ENCODE data around the gene ALPG. TPM values are rescaled to one million over a fixed set of nuclear protein-coding genes. Genes with fewer than 3 reads are reported as not detected.

The ALPG gene
- total RNA-seq, 1 experiment from 2014 or later = 0.10 TPM

DNA sequence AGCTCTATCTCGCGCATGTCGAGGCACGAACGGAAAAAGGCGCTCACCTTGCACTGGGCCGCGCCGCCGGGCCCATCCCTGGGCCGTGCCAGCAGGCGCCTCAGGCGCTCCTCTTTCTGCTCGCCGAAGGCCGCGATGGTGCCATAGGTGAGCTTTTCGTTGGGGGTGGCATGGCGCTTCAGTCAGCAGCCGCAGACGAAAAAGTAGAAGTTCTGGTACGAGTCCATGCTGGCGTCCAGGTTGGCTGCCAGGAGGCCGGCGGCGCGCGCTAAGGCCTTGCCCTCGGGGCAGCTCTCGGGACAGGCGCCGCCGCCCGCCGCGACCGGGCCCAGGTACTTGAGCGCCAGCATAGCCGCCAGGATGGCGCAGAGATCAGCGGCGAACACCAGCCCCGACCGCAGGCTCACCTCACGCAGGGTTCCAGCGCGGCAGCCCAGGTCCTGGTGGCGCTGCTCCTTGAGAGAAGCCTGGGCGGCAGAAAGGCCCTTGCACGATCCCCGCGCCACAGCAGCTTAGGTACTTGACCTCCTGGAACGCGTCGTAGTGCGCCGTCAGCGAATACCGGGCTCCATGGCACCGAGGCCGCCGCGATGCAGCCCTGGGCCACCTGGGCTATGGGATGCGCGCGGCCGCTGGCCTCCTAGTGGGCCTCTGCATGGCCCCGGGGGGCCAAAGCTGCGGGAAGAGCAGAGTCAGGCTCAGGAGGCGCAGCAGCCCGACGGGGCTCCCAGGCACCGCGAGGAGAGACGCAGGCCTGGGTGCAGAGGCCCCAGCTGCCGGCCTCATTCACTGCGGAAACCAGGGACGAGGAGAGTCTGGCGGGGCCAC lies 12.8 kb downstream of the ALPG start:
- intact Hi-C loops (cut with micrococcal nuclease) = no loop called here
- Histone ChIP-seq H3K9me3 (ENCODE audit: control insufficient read depth in 1 of 2, insufficient read depth in 1 of 2, low read depth in 1 of 2, low read length in 2 of 2) (no peaks in the 10 kb centered on the region), H3K9me2 (ENCODE audit: insufficient read depth) (no peaks in the 10 kb centered on the region), H2AFZ (ENCODE audit: low read depth, low read length, poor library complexity, severe bottlenecking) (no peak overlapping the region), H3K27ac (ENCODE audit: low read depth, low read length) (no peak overlapping the region), H4K20me1 (ENCODE audit: insufficient read depth) (no peaks in the 10 kb centered on the region), H3K4me2 (ENCODE audit: low read length) (no peak overlapping the region), H3K27me3 (ENCODE audit: insufficient read depth, low read length) (no peaks in the 10 kb centered on the region), H3K36me3 (ENCODE audit: control insufficient read depth in 1 of 2, insufficient read depth in 2 of 2, low read length in 2 of 2) (no peaks in the 10 kb centered on the region), H3K4me1 (ENCODE audit: control insufficient read depth in 1 of 2, insufficient read depth in 2 of 2, low read length in 2 of 2) (peaks cover 5 to 27% of the 10 kb centered on the region in 2 experiments; a peak in 3 of 4 replicates), H3K4me3 (replicated peaks in 1 of 2; ENCODE audit: low read depth in 1 of 2, low read length in 2 of 2) (no peak overlapping the region), H3K9ac (ENCODE audit: low read length) (no peak overlapping the region), H3K79me2 (ENCODE audit: insufficient read depth, low read length) (no peaks in the 10 kb centered on the region)
- no peak for DNase-seq (ENCODE audit: low read depth, low spot score)
- ATAC-seq = no peak
- RAD21 ChIA-PET (ENCODE audit: low non-redundant PET in 1 of 2, low total read pairs in 2 of 2, uncharacterized antibody in 2 of 2, unreplicated experiment in 2 of 2) = no interaction called here
- BruUV-seq (replicated peaks) = no TSS peak
- CTCF ChIA-PET = no interaction called here
- POLR2A ChIA-PET = no interaction called here
- TF ChIP-seq JUND (IDR thresholded peaks at IDR 0.05) = no peak
- TF ChIP-seq CBX3 (IDR thresholded peaks at IDR 0.05; ENCODE audit: low read depth) = no peak
- no peak for TF ChIP-seq CEBPB (IDR thresholded peaks at IDR 0.05; ENCODE audit: low read depth)
- TF ChIP-seq, protein P1, sequence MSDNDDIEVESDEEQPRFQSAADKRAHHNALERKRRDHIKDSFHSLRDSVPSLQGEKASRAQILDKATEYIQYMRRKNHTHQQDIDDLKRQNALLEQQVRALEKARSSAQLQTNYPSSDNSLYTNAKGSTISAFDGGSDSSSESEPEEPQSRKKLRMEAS (IDR thresholded peaks at IDR 0.05) = no peak
- no peak for TF ChIP-seq POLR2A (IDR thresholded peaks at IDR 0.05; ENCODE audit: borderline replicate concordance, extremely low read depth, insufficient read depth, insufficient read length)
- TF ChIP-seq, protein P2, sequence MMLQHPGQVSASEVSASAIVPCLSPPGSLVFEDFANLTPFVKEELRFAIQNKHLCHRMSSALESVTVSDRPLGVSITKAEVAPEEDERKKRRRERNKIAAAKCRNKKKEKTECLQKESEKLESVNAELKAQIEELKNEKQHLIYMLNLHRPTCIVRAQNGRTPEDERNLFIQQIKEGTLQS (IDR thresholded peaks at IDR 0.05) = no peak
- no peak for TF ChIP-seq SRF (IDR thresholded peaks at IDR 0.05; ENCODE audit: low read depth)
- no peak for TF ChIP-seq SP1 (IDR thresholded peaks at IDR 0.05; ENCODE audit: low read depth)
- no peak for TF ChIP-seq POLR2AphosphoS5 (IDR thresholded peaks at IDR 0.05; ENCODE audit: low read depth, low read length)

DNA sequence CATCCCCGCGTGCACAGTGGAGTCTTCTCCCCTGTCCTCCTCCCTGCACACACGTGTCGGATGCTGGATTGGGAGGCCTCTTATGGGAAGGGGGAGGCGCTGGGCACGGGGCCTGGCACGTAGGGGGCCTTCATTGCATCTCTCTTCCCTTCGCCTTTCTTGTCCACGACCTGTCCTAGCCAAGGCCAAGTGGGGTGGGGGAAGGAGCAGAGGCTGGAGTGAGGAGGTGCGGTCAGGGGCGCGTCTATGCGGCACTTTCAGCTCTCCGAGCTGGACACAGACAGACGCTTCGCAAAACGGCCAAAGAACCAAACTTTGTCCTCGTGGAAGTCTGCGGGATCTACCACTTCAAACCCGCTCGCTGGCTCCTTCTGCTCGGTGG lies 13.4 kb downstream of the ALPG start:
- CTCF ChIA-PET = no interaction called here
- Histone ChIP-seq H3K27ac (ENCODE audit: low read depth, low read length) (no peak overlapping the region), H3K9me2 (ENCODE audit: insufficient read depth) (no peaks in the 10 kb centered on the region), H3K9ac (ENCODE audit: low read length) (no peak overlapping the region), H3K4me1 (ENCODE audit: control insufficient read depth in 1 of 2, insufficient read depth in 2 of 2, low read length in 2 of 2) (peaks cover 5 to 27% of the 10 kb centered on the region in 2 experiments; a peak in 3 of 4 replicates), H2AFZ (ENCODE audit: low read depth, low read length, poor library complexity, severe bottlenecking) (no peak overlapping the region), H3K27me3 (ENCODE audit: insufficient read depth, low read length) (no peaks in the 10 kb centered on the region), H4K20me1 (ENCODE audit: insufficient read depth) (no peaks in the 10 kb centered on the region), H3K79me2 (ENCODE audit: insufficient read depth, low read length) (no peaks in the 10 kb centered on the region), H3K36me3 (ENCODE audit: control insufficient read depth in 1 of 2, insufficient read depth in 2 of 2, low read length in 2 of 2) (no peaks in the 10 kb centered on the region), H3K9me3 (ENCODE audit: control insufficient read depth in 1 of 2, insufficient read depth in 1 of 2, low read depth in 1 of 2, low read length in 2 of 2) (no peaks in the 10 kb centered on the region), H3K4me2 (ENCODE audit: low read length) (peak overlapping the region; percentile 83), H3K4me3 (replicated peaks in 1 of 2; ENCODE audit: low read depth in 1 of 2, low read length in 2 of 2) (peak overlapping the region; percentile 51 to 66)
- DNase-seq (ENCODE audit: low read depth, low spot score) (no peak), ATAC-seq (no peak)
- intact Hi-C loops (cut with micrococcal nuclease) = no loop called here
- POLR2A ChIA-PET = no interaction called here
- BruUV-seq (replicated peaks) = no TSS peak
- RAD21 ChIA-PET (ENCODE audit: low non-redundant PET in 1 of 2, low total read pairs in 2 of 2, uncharacterized antibody in 2 of 2, unreplicated experiment in 2 of 2) = no interaction called here
- TF ChIP-seq, protein P2 (IDR thresholded peaks at IDR 0.05) = no peak
- TF ChIP-seq YY1 (IDR thresholded peaks at IDR 0.05; ENCODE audit: extremely low read depth, insufficient replicate concordance, low read depth, low read length) (no peak), FOSL1 (IDR thresholded peaks at IDR 0.05; ENCODE audit: low read depth) (no peak), POLR2AphosphoS5 (IDR thresholded peaks at IDR 0.05; ENCODE audit: low read depth, low read length) (no peak), CBX3 (IDR thresholded peaks at IDR 0.05; ENCODE audit: low read depth) (no peak), REST (IDR thresholded peaks at IDR 0.05; ENCODE audit: low read depth) (no peak), SIN3A (IDR thresholded peaks at IDR 0.05; ENCODE audit: low read depth) (no peak), CEBPB (IDR thresholded peaks at IDR 0.05; ENCODE audit: low read depth) (no peak), JUND (IDR thresholded peaks at IDR 0.05) (no peak), TCF7L2 (IDR thresholded peaks at IDR 0.05; ENCODE audit: borderline replicate concordance, extremely low read depth, insufficient read depth, insufficient read length) (no peak), POLR2A (IDR thresholded peaks at IDR 0.05; ENCODE audit: borderline replicate concordance, extremely low read depth, insufficient read depth, insufficient read length) (no peak)
- TF ChIP-seq, protein P1 (IDR thresholded peaks at IDR 0.05) = no peak

Data from HCT116 (cell line).